ENCODE measurements around the gene FAM120C.
A peak's percentile ranks its signal among the peaks of the same experiment; 100 is the strongest.

FAM120C gene

DNA sequence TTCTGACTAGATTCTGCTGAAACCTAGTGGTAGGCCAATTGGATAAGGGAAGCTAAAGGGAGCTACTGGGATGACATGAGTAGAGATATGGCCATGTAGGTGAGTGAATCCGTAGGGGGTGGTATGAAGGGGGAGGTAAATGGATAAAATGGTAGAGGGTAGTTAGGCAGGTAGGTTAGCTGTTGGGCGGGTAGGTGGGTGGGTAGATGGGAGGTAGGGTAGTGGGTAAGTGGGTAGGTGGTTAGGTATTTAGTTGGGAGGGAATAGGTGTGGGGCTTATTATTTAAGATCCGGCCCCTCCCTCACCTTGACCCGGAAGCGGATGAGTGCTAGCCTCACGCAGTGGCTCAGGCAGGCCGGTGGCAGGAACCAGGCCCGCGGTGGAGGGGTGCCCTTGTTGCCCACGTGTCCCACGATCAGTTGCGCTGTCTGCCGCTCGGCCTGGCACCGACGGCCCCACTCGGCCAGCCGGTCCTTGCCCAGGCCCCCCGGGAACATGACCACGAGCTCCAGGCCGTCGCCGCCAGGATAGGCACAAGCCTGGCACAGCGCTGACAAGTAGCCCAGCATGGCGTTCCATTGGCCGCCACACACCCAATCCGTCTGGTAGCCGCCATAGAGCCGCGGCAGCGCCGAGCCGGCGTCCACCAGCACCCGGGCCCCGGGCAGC lies 725 bp downstream of the FAM120C start (continued):
- TF ChIP-seq POU6F1 (CRISPR knock-in tag; IDR thresholded peaks at IDR 0.05; ENCODE audit: borderline replicate concordance, low read depth) (no peak), OSR1 (CRISPR knock-in tag; IDR thresholded peaks at IDR 0.05) (no peak), TOX (CRISPR knock-in tag; IDR thresholded peaks at IDR 0.05; ENCODE audit: borderline replicate concordance) (no peak)

DNA sequence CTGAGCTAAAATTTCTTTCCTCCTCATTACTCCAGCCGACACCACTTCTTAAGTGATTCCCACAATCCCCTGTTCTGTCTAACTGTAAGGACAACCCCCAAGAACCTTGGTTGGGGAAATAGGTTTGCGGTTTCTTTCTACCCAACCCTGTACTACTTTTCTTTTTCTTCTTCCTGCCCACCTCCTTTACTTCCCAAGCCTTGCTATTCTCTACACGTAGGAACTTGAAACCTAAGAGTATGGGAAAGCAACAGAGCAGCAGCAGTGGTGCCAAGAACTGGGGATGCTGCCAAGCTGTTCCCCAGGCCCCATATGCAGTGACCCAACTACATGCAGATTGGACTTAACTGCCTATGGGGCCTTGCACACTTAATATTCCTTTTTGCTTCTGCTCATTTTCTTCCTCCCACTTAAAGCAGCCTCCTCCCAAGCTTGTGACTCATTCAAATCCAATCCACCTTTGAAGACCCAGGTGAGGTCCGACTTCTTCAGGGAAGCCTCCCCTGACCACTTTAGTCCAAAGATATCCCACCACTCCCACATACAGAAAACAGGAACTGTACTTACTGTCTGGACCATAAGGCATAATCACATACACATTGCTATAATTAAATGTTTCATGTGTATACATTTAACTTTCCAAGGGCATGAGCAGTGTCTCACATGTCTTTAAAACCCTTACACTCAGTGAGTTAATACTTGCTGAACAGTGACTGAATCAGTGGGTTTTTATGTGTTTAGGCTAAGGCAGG lies 1.7 kb downstream of the FAM120C start:
- TF ChIP-seq ZC3H10 (CRISPR knock-in tag; IDR thresholded peaks at IDR 0.05), result no peak
- ATAC-seq, result peak; percentile 14

GRCh38 chrX:54180403-54180802 lies 2.7 kb downstream of the FAM120C start:
- TF ChIP-seq POU6F1 (CRISPR knock-in tag; IDR thresholded peaks at IDR 0.05; ENCODE audit: borderline replicate concordance, low read depth), result no peak
- TF ChIP-seq, protein P1, sequence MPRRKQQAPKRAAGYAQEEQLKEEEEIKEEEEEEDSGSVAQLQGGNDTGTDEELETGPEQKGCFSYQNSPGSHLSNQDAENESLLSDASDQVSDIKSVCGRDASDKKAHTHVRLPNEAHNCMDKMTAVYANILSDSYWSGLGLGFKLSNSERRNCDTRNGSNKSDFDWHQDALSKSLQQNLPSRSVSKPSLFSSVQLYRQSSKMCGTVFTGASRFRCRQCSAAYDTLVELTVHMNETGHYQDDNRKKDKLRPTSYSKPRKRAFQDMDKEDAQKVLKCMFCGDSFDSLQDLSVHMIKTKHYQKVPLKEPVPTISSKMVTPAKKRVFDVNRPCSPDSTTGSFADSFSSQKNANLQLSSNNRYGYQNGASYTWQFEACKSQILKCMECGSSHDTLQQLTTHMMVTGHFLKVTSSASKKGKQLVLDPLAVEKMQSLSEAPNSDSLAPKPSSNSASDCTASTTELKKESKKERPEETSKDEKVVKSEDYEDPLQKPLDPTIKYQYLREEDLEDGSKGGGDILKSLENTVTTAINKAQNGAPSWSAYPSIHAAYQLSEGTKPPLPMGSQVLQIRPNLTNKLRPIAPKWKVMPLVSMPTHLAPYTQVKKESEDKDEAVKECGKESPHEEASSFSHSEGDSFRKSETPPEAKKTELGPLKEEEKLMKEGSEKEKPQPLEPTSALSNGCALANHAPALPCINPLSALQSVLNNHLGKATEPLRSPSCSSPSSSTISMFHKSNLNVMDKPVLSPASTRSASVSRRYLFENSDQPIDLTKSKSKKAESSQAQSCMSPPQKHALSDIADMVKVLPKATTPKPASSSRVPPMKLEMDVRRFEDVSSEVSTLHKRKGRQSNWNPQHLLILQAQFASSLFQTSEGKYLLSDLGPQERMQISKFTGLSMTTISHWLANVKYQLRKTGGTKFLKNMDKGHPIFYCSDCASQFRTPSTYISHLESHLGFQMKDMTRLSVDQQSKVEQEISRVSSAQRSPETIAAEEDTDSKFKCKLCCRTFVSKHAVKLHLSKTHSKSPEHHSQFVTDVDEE (CRISPR knock-in tag; IDR thresholded peaks at IDR 0.05), result no peak
- no peak for TF ChIP-seq ZC3H10 (CRISPR knock-in tag; IDR thresholded peaks at IDR 0.05)
- no peak for TF ChIP-seq PATZ1 (CRISPR knock-in tag; IDR thresholded peaks at IDR 0.05; ENCODE audit: borderline replicate concordance)
- TF ChIP-seq ZFP30 (CRISPR knock-in tag; IDR thresholded peaks at IDR 0.05), result no peak
- TF ChIP-seq TOX (CRISPR knock-in tag; IDR thresholded peaks at IDR 0.05; ENCODE audit: borderline replicate concordance), result no peak
- TF ChIP-seq, protein P2, sequence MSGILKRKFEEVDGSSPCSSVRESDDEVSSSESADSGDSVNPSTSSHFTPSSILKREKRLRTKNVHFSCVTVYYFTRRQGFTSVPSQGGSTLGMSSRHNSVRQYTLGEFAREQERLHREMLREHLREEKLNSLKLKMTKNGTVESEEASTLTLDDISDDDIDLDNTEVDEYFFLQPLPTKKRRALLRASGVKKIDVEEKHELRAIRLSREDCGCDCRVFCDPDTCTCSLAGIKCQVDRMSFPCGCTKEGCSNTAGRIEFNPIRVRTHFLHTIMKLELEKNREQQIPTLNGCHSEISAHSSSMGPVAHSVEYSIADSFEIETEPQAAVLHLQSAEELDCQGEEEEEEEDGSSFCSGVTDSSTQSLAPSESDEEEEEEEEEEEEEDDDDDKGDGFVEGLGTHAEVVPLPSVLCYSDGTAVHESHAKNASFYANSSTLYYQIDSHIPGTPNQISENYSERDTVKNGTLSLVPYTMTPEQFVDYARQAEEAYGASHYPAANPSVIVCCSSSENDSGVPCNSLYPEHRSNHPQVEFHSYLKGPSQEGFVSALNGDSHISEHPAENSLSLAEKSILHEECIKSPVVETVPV (CRISPR knock-in tag; IDR thresholded peaks at IDR 0.05), result no peak
- TF ChIP-seq GLIS3 (CRISPR knock-in tag; IDR thresholded peaks at IDR 0.05), result no peak
- TF ChIP-seq ZNF70 (CRISPR knock-in tag; IDR thresholded peaks at IDR 0.05), result no peak
- TF ChIP-seq PPARA (CRISPR knock-in tag; IDR thresholded peaks at IDR 0.05; ENCODE audit: borderline replicate concordance), result no peak
- TF ChIP-seq TCF4 (CRISPR knock-in tag; IDR thresholded peaks at IDR 0.05; ENCODE audit: borderline replicate concordance), result no peak
- no peak for TF ChIP-seq OSR1 (CRISPR knock-in tag; IDR thresholded peaks at IDR 0.05)
- no peak for TF ChIP-seq ISL1 (CRISPR knock-in tag; IDR thresholded peaks at IDR 0.05)
- TF ChIP-seq ESRRG (CRISPR knock-in tag; IDR thresholded peaks at IDR 0.05), result no peak
- no peak for TF ChIP-seq SNAI2 (CRISPR knock-in tag; IDR thresholded peaks at IDR 0.05)
- no peak for TF ChIP-seq CSDC2 (CRISPR knock-in tag; IDR thresholded peaks at IDR 0.05)
- no peak for TF ChIP-seq ARNTL (CRISPR knock-in tag; IDR thresholded peaks at IDR 0.05; ENCODE audit: borderline replicate concordance, low read depth)
- TF ChIP-seq ZFP3 (CRISPR knock-in tag; IDR thresholded peaks at IDR 0.05), result no peak
- no peak for TF ChIP-seq CREB5 (CRISPR knock-in tag; IDR thresholded peaks at IDR 0.05; ENCODE audit: low read depth)
- peak; percentile 10; the same call in 2 of the 3 replicates for ATAC-seq
